ENCODE data around the gene METAP1D.

DNA sequence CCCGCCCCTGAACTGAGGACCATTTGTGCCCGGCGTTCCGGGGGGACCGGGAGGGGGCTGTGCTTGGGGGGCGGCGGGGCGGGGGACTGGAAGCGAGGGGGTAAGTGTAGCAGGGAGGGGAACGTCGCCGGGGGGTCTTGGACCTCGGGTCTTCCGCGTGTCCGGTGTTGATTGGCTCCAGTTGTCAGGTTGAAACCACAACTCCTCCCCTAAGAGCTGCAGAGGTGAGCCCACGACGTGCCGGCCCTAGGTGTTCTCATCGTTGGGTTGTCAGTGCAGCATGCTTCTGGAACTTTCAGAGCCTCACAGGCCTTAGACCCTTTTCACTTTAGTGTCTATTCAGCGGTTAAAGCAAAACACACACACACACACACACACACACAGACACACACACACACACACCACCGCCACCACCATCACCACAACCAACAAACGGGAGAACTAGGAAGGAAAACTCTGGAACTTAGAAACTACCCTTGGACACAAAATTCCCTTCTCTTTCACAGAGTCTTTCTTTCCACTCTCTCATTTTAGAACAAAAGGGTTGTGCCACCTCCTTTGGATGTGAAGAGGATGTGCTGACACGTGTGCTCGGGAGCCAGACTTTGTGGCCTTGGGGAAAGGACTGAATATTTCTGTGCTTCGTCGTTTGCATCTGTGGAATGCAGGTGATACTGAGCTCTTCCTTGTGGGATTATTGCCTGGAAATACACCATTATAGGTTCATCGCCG lies 109.7 kb downstream of the METAP1D start:
- TF ChIP-seq CTCF (IDR thresholded peaks at IDR 0.05): no peak
- TF ChIP-seq POLR2A (IDR thresholded peaks at IDR 0.05): no peak
- TF ChIP-seq POLR2AphosphoS5 (IDR thresholded peaks at IDR 0.05): no peak

All from breast epithelium (tissue), 3 donors.